Measurements from ENCODE around the gene BYSL. TPM values are rescaled to one million over a fixed set of nuclear protein-coding genes. Genes with fewer than 3 reads are reported as not detected.

Gene BYSL
- polyA plus RNA-seq, 2 donors: 6.0 to 14.2 TPM

- Histone ChIP-seq H3K27ac (ENCODE audit: low read depth in 2 of 2, low read length in 1 of 2) (no peak overlapping the region), H3K36me3 (ENCODE audit: control insufficient read depth in 2 of 2, insufficient read depth in 2 of 2, low read length in 1 of 2) (no peaks in the 10 kb centered on the region), H3K9me3 (ENCODE audit: control insufficient read depth in 2 of 2, insufficient read depth in 1 of 2, low read depth in 1 of 2, low read length in 1 of 2) (no peaks in the 10 kb centered on the region), H3K27me3 (ENCODE audit: control insufficient read depth in 1 of 2, insufficient read depth in 2 of 2, low read length in 2 of 2) (no peaks in the 10 kb centered on the region), H3K4me1 (ENCODE audit: control insufficient read depth in 2 of 2, insufficient read depth in 2 of 2, low read length in 1 of 2) (peaks cover 0 to 2% of the 10 kb centered on the region in 2 donors), H3K4me3 (ENCODE audit: low read depth in 1 of 2, low read length in 2 of 2) (no peak overlapping the region)
- WGBS, 2 donors: 70 to 85% methylated on average over 7 of the region's 7 CpGs
These were observed 46.3 kb downstream of the BYSL start for GRCh38 chr6:41967312-41968287.

- Histone ChIP-seq H3K36me3 (ENCODE audit: control insufficient read depth in 2 of 2, insufficient read depth in 2 of 2, low read length in 1 of 2) (no peaks in the 10 kb centered on the region), H3K27ac (ENCODE audit: low read depth in 2 of 2, low read length in 1 of 2) (no peak overlapping the region), H3K9me3 (ENCODE audit: control insufficient read depth in 2 of 2, insufficient read depth in 1 of 2, low read depth in 1 of 2, low read length in 1 of 2) (no peaks in the 10 kb centered on the region), H3K4me3 (ENCODE audit: low read depth in 1 of 2, low read length in 2 of 2) (no peak overlapping the region), H3K4me1 (ENCODE audit: control insufficient read depth in 2 of 2, insufficient read depth in 2 of 2, low read length in 1 of 2) (no peaks in the 10 kb centered on the region), H3K27me3 (ENCODE audit: control insufficient read depth in 1 of 2, insufficient read depth in 2 of 2, low read length in 2 of 2) (no peaks in the 10 kb centered on the region)
- WGBS, 2 donors: 53 to 64% methylated on average over 4 of the region's 4 CpGs
These were observed 49.1 kb downstream of the BYSL start for GRCh38 chr6:41970436-41970846.

- H3K36me3 ChIP-seq (ENCODE audit: control insufficient read depth in 2 of 2, insufficient read depth in 2 of 2, low read length in 1 of 2): no peaks in the 10 kb centered on the region
- H3K9me3 ChIP-seq (ENCODE audit: control insufficient read depth in 2 of 2, insufficient read depth in 1 of 2, low read depth in 1 of 2, low read length in 1 of 2): no peaks in the 10 kb centered on the region
- H3K27me3 ChIP-seq (ENCODE audit: control insufficient read depth in 1 of 2, insufficient read depth in 2 of 2, low read length in 2 of 2): no peaks in the 10 kb centered on the region
- 66 to 73% methylated on average over 2 of the region's 2 CpGs for WGBS, 2 donors
- H3K27ac ChIP-seq (ENCODE audit: low read depth in 2 of 2, low read length in 1 of 2): no peak overlapping the region
- H3K4me1 ChIP-seq (ENCODE audit: control insufficient read depth in 2 of 2, insufficient read depth in 2 of 2, low read length in 1 of 2): no peaks in the 10 kb centered on the region
- H3K4me3 ChIP-seq (ENCODE audit: low read depth in 1 of 2, low read length in 2 of 2): no peak overlapping the region
These were observed 51.5 kb downstream of the BYSL start for GRCh38 chr6:41972826-41973225.

GRCh38 chr6:41974281-41974825, 53.1 kb downstream of the BYSL start:
- H3K27ac ChIP-seq (ENCODE audit: low read depth in 2 of 2, low read length in 1 of 2): no peak overlapping the region
- H3K4me3 ChIP-seq (ENCODE audit: low read depth in 1 of 2, low read length in 2 of 2): no peak overlapping the region
- no peaks in the 10 kb centered on the region for H3K9me3 ChIP-seq (ENCODE audit: control insufficient read depth in 2 of 2, insufficient read depth in 1 of 2, low read depth in 1 of 2, low read length in 1 of 2)
- WGBS, 2 donors: 89 to 94% methylated on average over 5 of the region's 5 CpGs
- H3K27me3 ChIP-seq (ENCODE audit: control insufficient read depth in 1 of 2, insufficient read depth in 2 of 2, low read length in 2 of 2): no peaks in the 10 kb centered on the region
- no peaks in the 10 kb centered on the region for H3K36me3 ChIP-seq (ENCODE audit: control insufficient read depth in 2 of 2, insufficient read depth in 2 of 2, low read length in 1 of 2)
- no peaks in the 10 kb centered on the region for H3K4me1 ChIP-seq (ENCODE audit: control insufficient read depth in 2 of 2, insufficient read depth in 2 of 2, low read length in 1 of 2)

GRCh38 chr6:41975276-41975675, 54.0 kb downstream of the BYSL start:
- Histone ChIP-seq H3K4me3 (ENCODE audit: low read depth in 1 of 2, low read length in 2 of 2) (no peak overlapping the region), H3K27ac (ENCODE audit: low read depth in 2 of 2, low read length in 1 of 2) (no peak overlapping the region), H3K27me3 (ENCODE audit: control insufficient read depth in 1 of 2, insufficient read depth in 2 of 2, low read length in 2 of 2) (no peaks in the 10 kb centered on the region), H3K4me1 (ENCODE audit: control insufficient read depth in 2 of 2, insufficient read depth in 2 of 2, low read length in 1 of 2) (no peaks in the 10 kb centered on the region), H3K9me3 (ENCODE audit: control insufficient read depth in 2 of 2, insufficient read depth in 1 of 2, low read depth in 1 of 2, low read length in 1 of 2) (no peaks in the 10 kb centered on the region), H3K36me3 (ENCODE audit: control insufficient read depth in 2 of 2, insufficient read depth in 2 of 2, low read length in 1 of 2) (no peaks in the 10 kb centered on the region)
- WGBS, 2 donors: 87 to 95% methylated on average over 4 of the region's 4 CpGs

GRCh38 chr6:41976794-41977484, 55.6 kb downstream of the BYSL start:
- Histone ChIP-seq H3K9me3 (ENCODE audit: control insufficient read depth in 2 of 2, insufficient read depth in 1 of 2, low read depth in 1 of 2, low read length in 1 of 2) (no peaks in the 10 kb centered on the region), H3K4me1 (ENCODE audit: control insufficient read depth in 2 of 2, insufficient read depth in 2 of 2, low read length in 1 of 2) (no peaks in the 10 kb centered on the region), H3K27me3 (ENCODE audit: control insufficient read depth in 1 of 2, insufficient read depth in 2 of 2, low read length in 2 of 2) (no peaks in the 10 kb centered on the region), H3K4me3 (ENCODE audit: low read depth in 1 of 2, low read length in 2 of 2) (no peak overlapping the region), H3K36me3 (ENCODE audit: control insufficient read depth in 2 of 2, insufficient read depth in 2 of 2, low read length in 1 of 2) (no peaks in the 10 kb centered on the region), H3K27ac (ENCODE audit: low read depth in 2 of 2, low read length in 1 of 2) (no peak overlapping the region)
- 61 to 63% methylated on average over 9 of the region's 9 CpGs for WGBS, 2 donors

Other genes starting within 250 kb of the BYSL start
- 10 to 100 TPM in 1 of 2 donors, 1 to 10 TPM in 1; 8.9 to 15.0 TPM for gene TFEB, start 185.9 kb upstream of the BYSL start, polyA plus RNA-seq
- 10 to 100 TPM in 1 of 2 donors, 1 to 10 TPM in 1; 1.6 to 13.4 TPM for gene PGC, start 174.1 kb upstream of the BYSL start, polyA plus RNA-seq
- gene FRS3, start 141.6 kb upstream of the BYSL start, polyA plus RNA-seq: 1 to 10 TPM; 1.6 to 3.3 TPM
- gene PRICKLE4, start 140.7 kb upstream of the BYSL start, polyA plus RNA-seq: 1 to 10 TPM; 7.3 to 8.9 TPM
- gene TOMM6, start 133.8 kb upstream of the BYSL start, polyA plus RNA-seq: 100 to 1,000 TPM; 179 to 226 TPM
- gene USP49, start 26.1 kb upstream of the BYSL start, polyA plus RNA-seq: 1 to 10 TPM in 1 of 2 donors, under 1 TPM in 1; 0.69 to 1.0 TPM
- gene MED20, start 360 bp upstream of the BYSL start, polyA plus RNA-seq: 1 to 10 TPM; 7.1 to 8.0 TPM
- 10 to 100 TPM; 24.6 to 30.4 TPM for gene CCND3, start 20.3 kb downstream of the BYSL start, polyA plus RNA-seq
- 1 to 10 TPM; 6.0 to 7.5 TPM for gene TAF8, start 129.0 kb downstream of the BYSL start, polyA plus RNA-seq
- gene C6orf132, start 221.1 kb downstream of the BYSL start, polyA plus RNA-seq: 100 to 1,000 TPM; 150 to 357 TPM

Measured in esophagus (tissue), 2 donors.